ENCODE results near the gene GIPC1.
"Not testable (repeated sequence)": the region's sequence is repeated elsewhere in the genome, so short reads cannot be mapped to it uniquely, and the experiment has no call there.

GIPC1 gene

DNA sequence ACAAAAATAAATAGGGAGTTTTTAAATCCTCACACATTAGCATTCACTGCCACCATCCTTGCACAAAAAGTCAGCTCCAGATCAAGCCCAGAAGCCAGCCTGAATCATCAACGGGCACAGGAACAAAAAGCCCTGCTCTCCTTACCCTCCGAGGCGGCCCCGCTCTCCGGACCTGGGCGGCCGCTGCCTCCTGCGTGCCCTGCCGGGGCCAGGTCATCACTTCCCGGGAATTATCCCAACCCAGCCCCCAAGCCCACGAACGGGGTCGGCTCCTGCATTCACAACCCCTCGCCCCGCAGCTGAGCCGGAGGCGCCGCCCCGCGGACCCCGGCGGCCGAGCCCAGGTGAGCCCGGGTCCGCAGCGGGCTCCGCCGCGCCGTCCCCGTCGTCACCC lies 21.5 kb upstream of the GIPC1 start:
- DNase-seq, result no peak

DNA sequence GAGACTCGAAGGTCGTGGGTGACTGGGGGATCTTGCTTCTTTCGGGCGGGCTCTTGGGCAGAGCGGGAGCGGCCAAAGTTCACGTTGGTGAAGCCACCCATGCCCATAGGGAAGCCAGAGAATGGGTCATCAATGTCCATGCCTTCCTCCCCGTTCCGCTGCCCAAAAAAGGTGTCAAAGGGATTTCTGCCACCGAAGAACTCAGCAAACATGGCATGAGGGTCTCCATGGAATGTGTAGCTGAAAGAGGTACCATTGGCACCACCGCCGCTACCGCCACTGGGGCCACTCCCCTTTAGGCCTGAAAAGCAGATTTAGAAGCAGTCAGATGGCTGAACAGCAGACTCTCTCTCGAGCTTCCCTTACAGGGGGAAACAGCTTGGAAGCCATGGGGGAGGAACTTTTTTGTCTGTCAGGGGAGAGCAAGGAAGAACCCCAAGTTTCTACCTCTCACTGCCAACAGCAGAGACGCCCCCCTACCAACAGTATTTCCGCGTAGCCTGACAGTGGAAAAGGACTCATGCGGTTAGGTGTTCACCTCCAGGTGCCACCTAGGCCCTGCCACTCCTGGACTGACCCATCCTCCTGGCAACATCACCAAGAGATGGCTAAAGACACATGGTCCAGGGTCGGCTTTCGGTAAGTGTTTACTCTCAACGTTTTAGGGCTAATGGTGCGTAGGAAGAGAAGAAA lies 21.0 kb upstream of the GIPC1 start:
- no peak for DNase-seq

DNA sequence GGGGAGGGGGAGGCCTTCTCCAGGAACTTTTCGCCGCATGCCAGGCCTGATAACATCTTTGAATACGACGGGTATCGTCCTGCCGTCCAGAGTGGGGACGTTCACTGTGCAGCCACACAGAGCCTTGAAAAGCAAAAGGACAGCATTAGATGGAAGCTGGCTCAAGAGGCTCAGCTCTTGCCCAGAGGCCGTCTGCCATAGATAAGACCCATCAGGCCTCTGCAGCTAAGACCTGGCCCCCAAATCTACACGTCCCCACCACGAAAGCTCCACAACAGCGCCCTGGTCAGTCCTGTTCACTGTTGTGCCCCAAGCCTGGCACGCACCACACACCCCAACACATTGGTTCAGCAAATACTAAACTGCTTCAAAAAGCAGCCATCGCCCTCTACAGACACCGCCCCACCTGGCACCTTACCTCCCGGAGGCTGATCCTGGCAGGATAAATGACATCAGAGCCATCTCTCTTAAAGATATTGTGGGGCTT lies 20.2 kb upstream of the GIPC1 start:
- no peak for DNase-seq

DNA sequence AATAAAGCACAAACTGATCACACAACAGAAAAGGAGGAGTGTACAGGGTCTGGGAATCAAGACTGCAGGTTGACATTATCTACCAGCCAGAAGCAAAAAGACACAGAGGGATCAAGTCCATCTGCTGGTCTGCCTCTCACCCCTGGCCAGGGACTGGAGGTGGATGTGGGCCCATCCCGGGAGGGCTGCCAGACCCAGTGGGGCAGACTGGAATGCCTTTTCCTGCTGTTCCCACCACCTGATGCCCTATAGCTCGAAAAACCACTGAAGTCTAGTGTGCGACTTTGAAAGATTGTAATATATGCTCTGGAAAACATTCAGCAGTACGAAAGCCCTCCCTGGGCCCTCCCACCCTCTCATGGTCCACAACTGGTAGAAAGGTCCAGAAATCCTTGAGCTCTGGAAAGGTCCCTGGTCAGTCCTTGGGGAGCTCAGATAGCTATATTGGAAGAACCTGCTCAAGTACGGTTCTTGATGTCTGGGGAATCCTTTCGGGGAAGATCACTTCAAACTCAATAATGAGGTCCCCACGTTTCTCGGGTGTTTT lies 19.6 kb upstream of the GIPC1 start:
- no peak for DNase-seq

DNA sequence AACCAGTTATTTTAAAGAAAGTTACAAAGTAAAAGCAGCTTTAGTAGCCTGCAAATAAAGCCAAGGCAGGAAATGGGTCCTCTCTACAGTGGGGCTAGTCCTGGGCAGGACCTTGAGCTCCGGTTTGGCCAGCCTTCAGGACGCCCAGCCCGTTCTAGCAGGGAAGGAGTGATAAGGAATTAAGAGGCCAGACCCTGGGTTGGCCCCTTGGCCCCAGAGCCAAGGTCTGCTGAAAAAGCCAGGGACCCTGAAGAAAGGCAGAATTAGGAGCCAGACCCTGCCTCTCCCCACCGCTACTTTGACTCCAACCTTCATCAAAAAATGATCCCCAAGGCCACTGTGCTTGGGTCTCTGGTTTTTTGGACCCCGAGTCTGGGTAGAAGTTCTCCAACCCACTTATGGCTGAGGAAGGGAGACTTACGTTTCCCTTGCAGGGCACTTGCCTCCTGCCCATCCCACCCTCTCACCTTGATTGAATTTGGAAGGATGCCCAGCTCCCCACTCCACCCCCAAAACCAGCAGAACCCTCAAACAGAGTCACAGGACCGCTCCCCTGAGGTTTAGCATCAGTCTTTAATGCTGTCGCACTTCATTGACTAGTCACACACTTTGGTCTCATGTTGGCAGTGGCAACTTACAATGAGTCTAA lies 18.4 kb upstream of the GIPC1 start:
- DNase-seq, result no peak

DNA sequence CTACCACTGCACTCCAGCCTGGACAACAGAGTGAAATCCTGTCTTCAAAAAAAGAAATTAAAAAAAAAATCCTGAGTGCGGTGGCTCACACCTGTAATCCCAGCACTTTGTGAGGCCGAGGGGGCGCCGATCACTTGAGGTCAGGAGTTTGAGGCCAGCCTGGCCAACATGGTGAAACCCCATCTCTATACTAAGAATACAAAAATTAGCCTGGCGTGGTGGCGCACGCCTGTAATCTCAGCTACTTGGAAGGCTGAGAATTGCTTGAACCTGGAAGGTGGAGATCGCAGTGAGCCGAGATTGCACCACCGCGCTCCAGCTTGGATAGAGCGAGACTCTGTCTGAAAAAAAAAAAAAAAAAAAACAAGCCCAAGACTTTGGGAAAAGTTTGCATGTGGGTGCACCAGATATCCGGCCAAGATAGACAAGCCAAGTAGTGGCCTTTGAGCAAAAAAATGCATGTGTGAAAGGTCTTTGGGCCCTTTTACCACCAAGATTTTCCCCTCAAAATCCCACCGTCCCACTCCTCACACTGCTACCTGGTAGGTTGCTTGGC lies 16.6 kb upstream of the GIPC1 start:
- DNase-seq, result no peak

- no peak for DNase-seq
Measured at GRCh38 chr19:14511229-14511593, 15.3 kb upstream of the GIPC1 start.

DNA sequence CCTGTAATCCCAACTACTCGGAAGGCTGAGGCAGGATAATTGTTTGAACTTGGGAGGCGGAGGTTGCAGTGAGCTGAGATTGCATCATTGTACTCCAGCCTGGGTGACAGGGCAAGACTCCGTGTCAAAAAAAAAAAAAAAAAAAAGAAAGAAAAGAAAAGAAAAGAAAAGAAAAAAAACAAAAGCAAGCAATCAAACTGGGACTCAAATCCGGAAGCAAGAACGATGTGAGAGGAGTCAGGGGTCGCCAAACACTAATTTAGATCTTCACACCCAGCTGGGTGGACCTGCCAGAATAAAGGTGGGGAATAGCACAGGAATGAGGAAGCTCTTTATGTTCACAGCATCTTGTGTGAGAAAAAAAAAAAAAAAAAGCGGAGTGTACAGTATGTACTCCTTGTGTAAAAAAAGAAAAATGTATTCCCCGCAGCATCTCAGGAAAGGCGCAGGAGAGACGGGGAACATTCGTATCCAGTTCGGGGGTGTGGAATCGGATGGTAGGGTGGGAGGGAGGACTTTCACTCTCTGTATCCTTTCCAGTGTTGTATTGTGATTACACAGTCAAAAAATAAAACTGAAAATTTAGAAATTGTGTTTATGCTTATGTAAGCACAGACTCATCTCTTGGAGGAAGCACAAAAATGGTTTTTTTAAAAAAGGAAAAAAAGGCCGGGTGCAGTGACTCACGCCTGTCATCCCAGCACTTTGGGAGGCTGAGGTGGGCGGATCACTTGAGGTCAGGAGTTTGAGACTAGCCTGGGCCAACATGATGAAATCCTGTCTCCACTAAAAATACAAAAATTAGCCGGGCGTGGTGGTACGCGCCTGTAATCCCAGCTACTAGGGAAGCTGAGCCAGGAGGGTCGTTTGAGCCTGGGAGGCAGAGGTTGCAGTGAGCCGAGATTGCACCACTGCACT lies 14.6 kb upstream of the GIPC1 start:
- DNase-seq, result no peak

DNA sequence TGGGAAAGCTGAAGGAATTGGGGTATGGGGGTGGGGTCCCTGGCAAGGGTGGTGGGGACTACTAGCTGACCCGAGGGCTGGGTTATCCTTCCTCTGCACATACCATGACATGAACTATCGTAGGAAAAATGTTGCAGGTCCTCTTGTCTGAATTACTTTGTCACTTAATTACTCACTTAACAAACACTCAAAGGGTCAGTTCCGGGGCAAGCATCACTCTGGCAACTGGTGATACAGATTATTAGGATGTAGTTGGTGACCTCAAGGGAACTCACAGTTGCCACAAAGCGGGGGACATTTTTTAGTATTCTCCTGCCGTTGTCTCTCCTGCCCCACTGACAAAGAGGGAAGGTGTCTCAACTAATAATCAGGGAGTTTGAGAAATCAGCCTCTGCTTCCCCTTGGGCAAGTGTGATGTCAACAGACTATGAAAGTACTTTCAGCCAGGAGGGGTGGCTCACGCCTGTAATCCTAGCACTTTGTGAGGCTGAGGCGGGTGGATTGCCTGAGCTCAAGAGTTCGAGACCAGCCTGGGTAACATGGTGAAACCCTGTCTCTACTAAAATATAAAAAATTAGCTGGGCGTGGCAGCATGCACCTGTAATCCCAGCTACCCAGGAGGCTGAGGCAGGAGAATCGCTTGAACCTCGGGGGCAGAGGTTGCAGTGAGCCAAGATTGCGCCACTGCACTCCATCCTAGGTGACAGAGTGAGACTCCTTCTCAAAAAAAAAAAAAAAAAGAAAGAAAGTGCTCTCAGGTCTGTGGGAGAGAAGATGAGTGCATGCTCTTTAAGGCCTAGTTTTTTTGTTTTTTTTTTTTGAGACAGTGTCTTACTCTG lies 12.0 kb upstream of the GIPC1 start:
- no peak for DNase-seq

DNA sequence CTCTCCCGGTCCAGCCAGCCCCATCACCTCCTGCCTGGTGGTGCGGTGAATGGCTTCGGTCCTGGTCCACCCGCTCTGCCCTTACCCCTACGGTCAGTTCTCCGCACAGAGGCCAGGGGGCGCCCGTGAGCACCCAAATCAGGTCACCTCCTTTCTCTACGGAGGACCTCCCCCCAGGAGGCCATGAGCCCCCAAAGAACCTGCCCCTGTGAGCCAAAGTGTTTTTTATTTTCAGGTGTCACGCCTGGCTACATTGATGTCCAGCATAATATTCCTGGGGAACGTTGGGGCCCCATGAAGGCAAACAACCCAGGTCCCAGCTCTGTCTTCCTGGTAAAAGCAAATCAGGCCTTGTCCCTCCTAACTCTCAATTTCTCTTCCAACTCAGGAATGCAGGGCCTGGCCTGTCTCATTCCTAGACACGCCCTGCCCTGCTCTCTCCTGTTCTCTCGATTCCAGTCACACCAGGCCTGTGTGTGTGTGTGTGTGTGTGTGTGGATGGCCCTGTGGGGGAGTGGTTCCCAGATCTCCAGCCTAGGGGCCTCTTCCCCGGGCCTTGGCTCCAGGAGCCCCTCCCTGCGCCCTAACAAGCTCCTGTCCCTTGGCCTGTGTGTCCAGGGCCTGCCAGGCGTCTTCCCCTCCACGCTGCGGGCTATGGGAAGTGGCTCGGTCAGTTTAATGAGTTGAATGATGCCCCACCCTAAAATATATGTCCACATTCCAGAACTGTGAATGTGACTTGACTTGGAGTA lies 9.7 kb upstream of the GIPC1 start:
- peak; percentile 52 for DNase-seq

- not testable (repeated sequence) for DNase-seq
Measured at GRCh38 chr19:14504575-14504974, 8.6 kb upstream of the GIPC1 start.

- no peak for DNase-seq
Measured at GRCh38 chr19:14503285-14503684, 7.4 kb upstream of the GIPC1 start.

GRCh38 chr19:14502334-14503092 lies 6.6 kb upstream of the GIPC1 start:
- no peak for DNase-seq

DNA sequence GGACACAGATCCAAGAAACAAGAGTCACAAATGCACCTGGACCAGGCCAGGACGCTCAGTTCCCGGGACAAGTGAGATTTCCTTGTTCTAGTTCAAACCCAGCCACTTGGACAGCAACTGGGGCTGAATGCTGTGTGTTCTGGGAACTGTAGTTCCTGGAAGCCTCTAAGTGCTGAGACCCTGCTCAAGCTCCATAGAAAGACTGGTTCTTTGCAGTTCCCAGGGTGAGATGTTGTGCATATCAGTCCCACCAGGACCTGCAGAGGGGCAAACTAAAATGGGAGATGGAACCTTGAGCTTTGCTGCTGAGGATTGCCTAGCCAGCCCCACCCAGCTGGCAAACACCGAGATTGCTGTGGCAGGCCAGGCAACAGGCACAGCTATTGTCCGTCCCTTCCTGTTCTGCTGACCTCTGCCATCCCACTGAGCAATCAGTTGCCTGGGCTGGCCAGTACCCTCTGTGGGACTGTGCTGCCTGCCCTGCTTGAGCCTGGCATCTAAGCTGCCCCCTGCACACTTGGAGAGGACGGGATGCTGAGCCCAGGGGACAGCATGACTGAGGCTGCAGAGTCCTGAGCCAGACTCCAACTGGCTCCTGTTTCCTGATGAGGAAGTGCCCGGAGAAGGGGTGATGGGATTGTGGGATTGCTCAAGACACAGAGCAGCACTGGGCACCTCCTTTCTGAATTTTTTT lies 1.4 kb upstream of the GIPC1 start:
- no peak for DNase-seq

- no peak for DNase-seq
Measured at GRCh38 chr19:14496834-14497227, 904 bp upstream of the GIPC1 start.

DNA sequence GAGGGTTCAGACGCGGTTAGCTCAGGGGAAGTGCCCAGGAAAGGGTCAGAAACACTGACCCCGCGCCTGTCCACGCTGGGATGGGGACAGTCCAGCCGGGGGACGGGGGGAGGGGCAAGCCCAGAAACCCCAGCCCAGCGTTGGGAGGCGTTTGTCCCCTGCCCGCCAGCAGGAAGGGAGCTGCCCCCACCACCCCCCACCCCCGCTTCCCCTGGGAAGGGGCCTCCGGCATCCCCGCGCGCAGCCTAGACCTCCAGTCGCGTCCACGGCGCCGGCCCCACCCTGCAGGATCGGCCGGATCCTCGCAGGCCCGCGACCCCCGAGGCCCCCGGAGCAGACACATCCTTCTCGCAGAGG lies 277 bp downstream of the GIPC1 start:
- DNase-seq, result no peak

DNA sequence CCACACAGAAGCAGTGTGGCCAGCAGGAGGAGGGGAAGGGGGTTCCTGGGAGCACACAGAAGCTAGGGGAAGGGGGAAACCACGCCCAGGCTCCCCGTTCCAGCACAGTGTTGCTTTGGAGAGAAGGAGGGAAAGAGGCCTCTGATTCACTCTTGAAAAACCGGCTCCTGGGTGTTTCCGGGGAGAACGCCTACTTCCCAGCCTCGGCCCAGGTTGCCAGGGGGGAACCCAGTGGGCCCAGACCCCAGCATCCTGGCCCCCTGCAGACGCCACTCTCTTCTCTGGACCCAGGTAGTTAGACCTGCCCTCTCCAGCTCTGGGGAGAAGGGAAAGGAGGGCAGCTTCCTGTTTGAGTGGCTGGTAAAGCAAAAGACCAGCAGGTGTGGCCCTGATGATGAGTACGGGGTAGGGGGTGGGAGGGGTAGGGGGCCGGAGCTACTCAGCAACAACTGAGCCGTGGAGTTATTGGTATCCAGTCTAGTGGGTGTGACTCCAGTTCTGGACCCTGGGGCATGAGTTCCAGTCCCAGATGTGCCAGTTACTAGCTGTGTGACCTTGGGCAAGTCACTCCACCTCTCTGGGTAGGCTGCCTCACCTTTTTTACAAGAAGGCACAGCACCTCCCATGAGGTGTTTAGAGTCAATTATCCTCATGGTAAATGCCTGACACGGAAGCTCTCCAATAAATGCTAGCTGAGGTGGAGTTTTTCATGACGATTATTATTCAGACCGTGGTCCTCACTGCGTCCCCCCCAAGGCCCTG lies 836 bp downstream of the GIPC1 start:
- no peak for DNase-seq

DNA sequence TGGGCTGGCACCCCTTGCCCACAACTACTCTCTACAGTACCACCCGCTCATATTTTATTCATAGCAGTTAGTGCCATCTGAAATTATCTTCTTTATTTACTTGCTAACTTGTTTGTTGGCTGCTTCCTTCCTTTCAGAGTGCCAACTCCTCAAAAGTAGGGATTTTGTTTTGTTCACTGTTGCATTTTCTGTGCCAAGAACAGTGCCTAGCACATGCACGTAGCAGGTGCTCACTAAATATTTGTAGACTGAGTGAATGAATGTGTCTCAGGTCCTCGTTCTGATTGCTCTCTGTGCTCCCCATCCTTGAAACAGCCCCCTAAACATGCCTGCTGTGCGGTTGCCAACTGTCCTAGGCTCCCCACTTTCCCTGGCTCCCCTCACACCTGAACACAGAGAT lies 1.5 kb downstream of the GIPC1 start:
- DNase-seq, result no peak

DNA sequence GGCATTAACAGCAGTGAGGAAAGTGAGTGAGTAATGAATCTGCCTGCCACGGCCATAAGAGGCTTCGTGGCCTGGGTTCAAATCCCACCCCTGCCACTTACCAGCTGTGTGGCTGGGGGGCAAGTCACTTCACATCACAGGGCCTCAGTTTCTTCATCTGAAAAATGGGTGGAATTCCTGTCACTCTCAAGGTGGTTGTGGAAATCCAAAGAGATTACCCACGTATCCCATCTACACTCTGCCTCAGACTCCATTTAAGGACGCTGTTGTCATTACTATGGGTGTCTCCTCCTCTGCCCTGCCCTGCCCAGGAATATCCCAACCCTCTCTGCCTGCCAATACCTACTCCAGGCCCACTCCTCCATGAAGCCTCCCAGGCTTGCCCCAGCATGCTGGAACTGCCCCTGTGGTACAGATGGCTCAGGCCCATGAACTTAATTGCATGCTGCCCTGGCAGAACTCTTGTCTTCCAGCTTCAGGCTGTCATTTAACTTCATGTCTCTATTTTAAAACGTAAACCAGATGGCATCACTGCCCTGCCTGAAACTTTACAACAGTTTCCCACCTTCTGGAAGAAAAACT lies 3.1 kb downstream of the GIPC1 start:
- no peak for DNase-seq

Data from activated effector memory CD4-positive, alpha-beta T cell treated with Interleukin-2 at 50 U/mL for 16 hours (primary cell).